ENCODE measurements around the gene DPP6. TPM values are rescaled to one million over a fixed set of nuclear protein-coding genes. Genes with fewer than 3 reads are reported as not detected.

DPP6 gene
- total RNA-seq, 1 donor from 2014 or later: 0.48 TPM

DNA sequence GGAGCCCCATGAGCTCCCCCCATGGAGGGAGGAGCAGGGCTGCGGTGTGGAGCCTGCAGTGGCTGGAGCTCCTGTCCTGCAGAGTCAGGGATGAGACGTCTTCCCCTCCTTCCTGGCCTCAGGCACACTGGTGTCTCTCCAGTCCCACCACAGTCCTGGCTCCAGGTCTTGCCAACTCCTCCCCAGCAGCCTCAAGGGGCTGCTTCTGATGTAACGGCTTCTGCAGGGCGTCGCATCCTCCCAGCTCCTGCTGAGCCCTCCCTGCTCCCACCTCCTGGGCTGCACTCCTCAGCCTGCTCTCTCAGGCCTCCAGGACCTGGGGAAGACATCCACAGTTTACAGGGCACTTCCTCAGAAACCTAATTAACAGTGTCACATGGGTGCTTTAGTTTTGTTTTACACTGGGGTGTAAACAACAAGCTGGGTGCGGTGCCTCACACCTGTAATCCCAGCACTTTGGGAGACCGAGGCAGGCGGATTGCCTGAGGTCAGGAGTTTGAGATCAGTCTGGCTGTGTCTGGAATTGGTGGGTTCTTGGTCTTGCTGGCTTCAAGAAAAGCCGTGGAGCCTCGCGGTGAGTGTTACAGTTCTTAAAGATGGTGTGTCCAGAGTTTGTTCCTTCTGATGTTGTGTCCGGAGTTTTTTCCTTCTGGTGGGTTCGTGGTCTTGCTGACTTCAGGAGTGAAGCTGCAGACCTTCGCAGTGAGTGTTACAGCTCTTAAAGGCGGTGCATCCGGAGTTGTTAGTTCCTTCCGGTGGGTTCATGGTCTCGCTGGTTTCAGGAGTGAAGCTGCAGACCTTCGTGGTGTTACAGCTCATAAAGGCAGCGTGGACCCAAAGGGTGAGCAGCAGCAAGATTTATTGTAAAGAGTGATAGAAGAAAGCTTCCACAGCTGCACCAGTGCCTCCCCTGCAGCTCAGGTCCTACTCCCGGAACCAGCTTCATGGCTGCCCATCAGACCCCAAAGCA, 855.7 kb downstream of the DPP6 start:
- no peak overlapping the region for H3K4me2 ChIP-seq (ENCODE audit: low read length)
- H3K9me3 Mint-ChIP-seq (ENCODE audit: unreplicated experiment): peaks cover 11% of the 10 kb centered on the region
- peaks cover 32% of the 10 kb centered on the region for H3K27me3 Mint-ChIP-seq (ENCODE audit: low read depth, unreplicated experiment)
- no peaks in the 10 kb centered on the region for H3K36me3 ChIP-seq (ENCODE audit: insufficient read depth, low read length)
- H2AFZ ChIP-seq (ENCODE audit: low read depth, low read length): no peak overlapping the region
- H3K36me3 Mint-ChIP-seq (ENCODE audit: low read depth, unreplicated experiment): no peaks in the 10 kb centered on the region
- no peak overlapping the region for H3K4me3 Mint-ChIP-seq (ENCODE audit: unreplicated experiment)
- peaks cover 3% of the 10 kb centered on the region for H3K9me3 ChIP-seq (ENCODE audit: insufficient read depth, low read depth, low read length)
- no peaks in the 10 kb centered on the region for H3K4me1 ChIP-seq (ENCODE audit: insufficient read depth, low read length)
- no peak overlapping the region for H3K9ac ChIP-seq (ENCODE audit: low read length)
- no peak overlapping the region for H3K4me3 ChIP-seq (ENCODE audit: insufficient read depth, low read depth, low read length)
- no peak overlapping the region for H3K27ac ChIP-seq (ENCODE audit: low read depth, low read length)
- no peak overlapping the region for H3K27ac Mint-ChIP-seq (ENCODE audit: unreplicated experiment)
- no peak for FAIRE-seq
- peaks cover 2% of the 10 kb centered on the region for H3K27me3 ChIP-seq (ENCODE audit: insufficient read depth, low read length)
- no peak for TF ChIP-seq CTCF (IDR thresholded peaks at IDR 0.05; ENCODE audit: insufficient read depth, low read depth, low read length)
- TF ChIP-seq EZH2 (IDR thresholded peaks at IDR 0.05; ENCODE audit: insufficient read depth, low read length): no peak
- no peaks in the 10 kb centered on the region for H4K20me1 ChIP-seq (ENCODE audit: insufficient read depth, low read length)
- DNase-seq (ENCODE audit: low read depth): no peak
- H3K4me1 Mint-ChIP-seq (ENCODE audit: low read depth, unreplicated experiment): peaks cover 3% of the 10 kb centered on the region
- no peaks in the 10 kb centered on the region for H3K79me2 ChIP-seq (ENCODE audit: insufficient read depth, low read length)

- DNase-seq (ENCODE audit: low read depth) (no peak), FAIRE-seq (no peak)
- H3K4me3 Mint-ChIP-seq (ENCODE audit: unreplicated experiment): no peak overlapping the region
- Histone ChIP-seq H3K9me3 (ENCODE audit: insufficient read depth, low read depth, low read length) (peaks cover 3% of the 10 kb centered on the region), H3K27me3 (ENCODE audit: insufficient read depth, low read length) (peaks cover 2% of the 10 kb centered on the region), H3K36me3 (ENCODE audit: insufficient read depth, low read length) (no peaks in the 10 kb centered on the region), H2AFZ (ENCODE audit: low read depth, low read length) (no peak overlapping the region), H3K79me2 (ENCODE audit: insufficient read depth, low read length) (no peaks in the 10 kb centered on the region), H3K27ac (ENCODE audit: low read depth, low read length) (no peak overlapping the region), H3K4me1 (ENCODE audit: insufficient read depth, low read length) (no peaks in the 10 kb centered on the region), H3K4me3 (ENCODE audit: insufficient read depth, low read depth, low read length) (no peak overlapping the region), H3K9ac (ENCODE audit: low read length) (no peak overlapping the region), H3K4me2 (ENCODE audit: low read length) (no peak overlapping the region), H4K20me1 (ENCODE audit: insufficient read depth, low read length) (no peaks in the 10 kb centered on the region)
- TF ChIP-seq CTCF (IDR thresholded peaks at IDR 0.05; ENCODE audit: insufficient read depth, low read depth, low read length): no peak
- no peak for TF ChIP-seq EZH2 (IDR thresholded peaks at IDR 0.05; ENCODE audit: insufficient read depth, low read length)
- H3K9me3 Mint-ChIP-seq (ENCODE audit: unreplicated experiment): peaks cover 11% of the 10 kb centered on the region
- H3K27me3 Mint-ChIP-seq (ENCODE audit: low read depth, unreplicated experiment): peaks cover 32% of the 10 kb centered on the region
- H3K4me1 Mint-ChIP-seq (ENCODE audit: low read depth, unreplicated experiment): peaks cover 3% of the 10 kb centered on the region
- H3K27ac Mint-ChIP-seq (ENCODE audit: unreplicated experiment): no peak overlapping the region
- H3K36me3 Mint-ChIP-seq (ENCODE audit: low read depth, unreplicated experiment): no peaks in the 10 kb centered on the region
These were observed 857.3 kb downstream of the DPP6 start for GRCh38 chr7:154909241-154910105.
